Coronary artery (tissue), 2 donors: ENCODE results near the gene OGDHL.

Source experiments
- DNase-seq: peaks from one replicate; pipeline ENCODE4 v3.0.0-alpha.2; 2017; ENCODE audit warnings: low spot score
- H3K27ac ChIP-seq, 2 donors: fragments of 200-600 bp; sonication (generic); one replicate each; pipeline ENCODE4 v1.5.1; 2016 to 2019
- H3K4me3 ChIP-seq: fragments of 200-600 bp; sonication (generic); 2 replicates; pipeline ENCODE4 v1.5.1; 2016; ENCODE audit warnings: mild to moderate bottlenecking, moderate library complexity
- TF ChIP-seq, protein P1 (sequence below): fragments of 200-600 bp; sonication (generic); IDR thresholded peaks from one replicate; pipeline ENCODE4 v1.5.1; 2019; ENCODE audit warnings: antibody characterized with exemption

OGDHL gene

DNA sequence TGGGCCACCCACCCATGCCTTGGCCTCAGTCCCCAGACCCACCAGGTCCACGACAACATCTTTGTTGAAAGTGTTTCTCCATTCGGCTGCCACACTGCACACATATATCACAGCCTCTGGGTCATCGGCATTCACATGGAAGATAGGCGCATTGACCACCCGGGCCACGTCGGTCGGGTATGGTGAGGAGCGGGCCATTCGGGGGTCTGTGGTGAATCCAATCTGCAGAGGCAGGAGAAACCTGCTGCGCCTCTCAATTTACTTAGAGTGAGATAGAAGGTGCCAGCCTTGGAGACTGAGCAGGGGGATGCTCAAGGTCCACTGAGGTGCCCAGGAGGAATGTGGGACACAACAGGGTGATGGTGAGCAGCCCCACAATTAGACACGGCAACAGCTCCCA is 16.4 kb downstream of the OGDHL start:
- Histone ChIP-seq H3K4me3 (no peak overlapping the region), H3K27ac (no peak overlapping the region)
- peak; percentile 54 for DNase-seq
- TF ChIP-seq, protein P1, sequence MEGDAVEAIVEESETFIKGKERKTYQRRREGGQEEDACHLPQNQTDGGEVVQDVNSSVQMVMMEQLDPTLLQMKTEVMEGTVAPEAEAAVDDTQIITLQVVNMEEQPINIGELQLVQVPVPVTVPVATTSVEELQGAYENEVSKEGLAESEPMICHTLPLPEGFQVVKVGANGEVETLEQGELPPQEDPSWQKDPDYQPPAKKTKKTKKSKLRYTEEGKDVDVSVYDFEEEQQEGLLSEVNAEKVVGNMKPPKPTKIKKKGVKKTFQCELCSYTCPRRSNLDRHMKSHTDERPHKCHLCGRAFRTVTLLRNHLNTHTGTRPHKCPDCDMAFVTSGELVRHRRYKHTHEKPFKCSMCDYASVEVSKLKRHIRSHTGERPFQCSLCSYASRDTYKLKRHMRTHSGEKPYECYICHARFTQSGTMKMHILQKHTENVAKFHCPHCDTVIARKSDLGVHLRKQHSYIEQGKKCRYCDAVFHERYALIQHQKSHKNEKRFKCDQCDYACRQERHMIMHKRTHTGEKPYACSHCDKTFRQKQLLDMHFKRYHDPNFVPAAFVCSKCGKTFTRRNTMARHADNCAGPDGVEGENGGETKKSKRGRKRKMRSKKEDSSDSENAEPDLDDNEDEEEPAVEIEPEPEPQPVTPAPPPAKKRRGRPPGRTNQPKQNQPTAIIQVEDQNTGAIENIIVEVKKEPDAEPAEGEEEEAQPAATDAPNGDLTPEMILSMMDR = no peak

- no peak for DNase-seq
- TF ChIP-seq, protein P1 = no peak
Observed at GRCh38 chr10:49744924-49745605, 17.1 kb downstream of the OGDHL start.

GRCh38 chr10:49744091-49744685 is 17.9 kb downstream of the OGDHL start:
- Histone ChIP-seq H3K4me3 (no peak overlapping the region), H3K27ac (no peak overlapping the region)
- DNase-seq = peak; percentile 53
- TF ChIP-seq, protein P1 = no peak

More at GRCh38 chr10:49744924-49745605, 17.1 kb downstream of the OGDHL start:
- Histone ChIP-seq H3K4me3 (no peak overlapping the region), H3K27ac (no peak overlapping the region)

GRCh38 chr10:49743464-49744075 is 18.6 kb downstream of the OGDHL start:
- no peak overlapping the region for H3K27ac ChIP-seq

GRCh38 chr10:49742683-49743463 is 19.2 kb downstream of the OGDHL start:
- H3K4me3 ChIP-seq = no peak overlapping the region
- TF ChIP-seq, protein P1 = no peak
- H3K27ac ChIP-seq = no peak overlapping the region
- DNase-seq = peak; percentile 65

More at GRCh38 chr10:49743464-49744075, 18.6 kb downstream of the OGDHL start:
- peak; percentile 65 for DNase-seq
- no peak overlapping the region for H3K4me3 ChIP-seq
- TF ChIP-seq, protein P1 = no peak

- DNase-seq = peak; percentile 58
- TF ChIP-seq, protein P1 = no peak
- H3K4me3 ChIP-seq = no peak overlapping the region
- H3K27ac ChIP-seq = no peak overlapping the region
Observed at GRCh38 chr10:49741108-49741995, 20.8 kb downstream of the OGDHL start.
